ENCODE measurements around the gene PTPN20.

The PTPN20 gene

DNA sequence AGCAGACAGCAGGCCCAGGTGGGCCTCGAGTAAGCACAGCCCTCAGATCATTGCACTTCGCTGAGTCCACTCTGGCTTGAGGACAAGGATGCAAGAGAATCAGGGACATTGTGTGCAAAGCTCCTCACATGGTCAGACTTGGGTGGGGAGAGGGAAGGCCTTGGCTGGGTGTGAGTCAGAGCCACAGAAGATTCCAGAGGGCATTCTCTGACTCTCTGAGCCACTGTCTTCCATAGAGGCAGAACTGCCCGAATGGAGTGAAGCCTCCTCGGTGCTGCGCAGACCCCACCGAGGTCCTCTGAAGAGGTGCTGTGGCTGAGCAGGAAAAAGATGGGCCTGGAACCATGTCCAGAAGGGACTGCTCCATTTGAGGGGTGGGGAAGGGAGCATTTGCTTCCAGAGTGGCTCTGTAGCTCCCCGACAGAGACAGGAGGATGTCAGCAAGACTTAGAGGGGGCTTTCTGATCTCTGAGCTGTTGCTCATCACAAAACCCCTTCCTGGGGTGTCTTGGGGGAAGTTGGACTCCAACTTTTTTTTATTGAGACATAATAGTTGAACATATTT, 120.8 kb downstream of the PTPN20 start:
- Histone ChIP-seq H3K9me3 (ENCODE audit: control insufficient read depth, insufficient read depth, low read length) (no peaks in the 10 kb centered on the region), H3K27me3 (ENCODE audit: control insufficient read depth, insufficient read depth, low read length) (no peaks in the 10 kb centered on the region), H3K36me3 (ENCODE audit: control insufficient read depth, insufficient read depth, low read length) (no peaks in the 10 kb centered on the region), H3K4me1 (ENCODE audit: control insufficient read depth, insufficient read depth, low read length) (no peaks in the 10 kb centered on the region), H3K4me3 (ENCODE audit: low read depth, low read length) (no peak overlapping the region), H3K9ac (ENCODE audit: low read depth, low read length) (no peak overlapping the region)

DNA sequence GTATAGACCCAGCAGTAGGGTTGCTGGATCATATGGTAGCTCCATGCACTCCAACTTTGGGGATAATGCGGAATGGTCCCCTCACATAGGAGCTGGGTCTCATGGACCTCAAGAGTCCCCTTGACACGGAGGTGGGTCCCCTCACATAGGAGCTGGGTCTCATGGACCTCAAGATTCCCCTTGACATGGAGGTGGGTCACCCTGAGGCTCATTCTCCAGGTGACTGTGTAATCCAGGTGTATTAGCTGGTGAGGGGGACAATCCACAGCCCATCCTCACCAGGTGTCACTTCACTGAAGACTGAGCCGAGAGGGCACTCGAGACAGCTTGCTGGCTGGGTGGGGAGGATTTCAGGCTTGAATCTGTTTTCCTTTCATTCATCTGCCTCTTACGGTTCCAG, 121.9 kb downstream of the PTPN20 start:
- H3K4me1 ChIP-seq (ENCODE audit: control insufficient read depth, insufficient read depth, low read length), result no peaks in the 10 kb centered on the region
- no peak overlapping the region for H3K4me3 ChIP-seq (ENCODE audit: low read depth, low read length)
- H3K9me3 ChIP-seq (ENCODE audit: control insufficient read depth, insufficient read depth, low read length), result no peaks in the 10 kb centered on the region
- H3K9ac ChIP-seq (ENCODE audit: low read depth, low read length), result no peak overlapping the region
- H3K27me3 ChIP-seq (ENCODE audit: control insufficient read depth, insufficient read depth, low read length), result no peaks in the 10 kb centered on the region
- H3K36me3 ChIP-seq (ENCODE audit: control insufficient read depth, insufficient read depth, low read length), result no peaks in the 10 kb centered on the region

DNA sequence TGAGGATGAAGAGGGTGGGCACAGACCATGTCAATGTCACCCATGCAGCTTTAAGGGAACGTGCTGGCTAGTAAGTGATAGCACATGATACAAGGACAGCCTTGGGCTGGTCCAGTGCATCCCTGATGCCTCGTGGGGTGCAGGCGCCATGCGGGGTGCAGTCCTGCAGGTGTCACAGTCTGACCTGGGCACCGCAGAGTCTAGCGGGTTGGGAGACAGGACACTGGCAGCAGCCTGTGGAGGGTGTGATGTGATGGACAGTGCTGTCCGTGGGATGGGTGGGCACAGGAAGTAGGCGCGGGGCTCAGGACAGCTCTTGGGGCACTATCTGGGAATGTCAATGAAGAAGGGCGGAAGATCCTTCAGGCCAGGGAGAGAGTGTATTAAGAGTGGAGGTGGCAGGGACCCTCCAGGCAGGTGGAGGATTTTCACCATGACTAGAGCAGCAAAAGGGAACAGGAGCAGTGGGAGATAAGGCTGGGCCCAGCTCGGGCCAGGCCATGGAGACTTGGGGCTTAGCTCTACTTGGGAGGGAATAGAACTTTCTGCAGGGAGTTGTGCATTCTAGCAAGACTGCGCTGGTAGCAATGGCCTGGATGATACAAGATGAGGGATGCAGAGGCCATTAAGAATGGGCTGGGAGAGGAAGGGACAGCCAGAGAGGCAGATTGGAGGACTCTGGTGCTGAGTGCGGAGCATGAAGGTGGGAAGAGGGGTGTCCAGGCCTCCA, 122.5 kb downstream of the PTPN20 start:
- no peak overlapping the region for H3K9ac ChIP-seq (ENCODE audit: low read depth, low read length)
- H3K4me1 ChIP-seq (ENCODE audit: control insufficient read depth, insufficient read depth, low read length), result no peaks in the 10 kb centered on the region
- no peaks in the 10 kb centered on the region for H3K27me3 ChIP-seq (ENCODE audit: control insufficient read depth, insufficient read depth, low read length)
- no peaks in the 10 kb centered on the region for H3K9me3 ChIP-seq (ENCODE audit: control insufficient read depth, insufficient read depth, low read length)
- H3K36me3 ChIP-seq (ENCODE audit: control insufficient read depth, insufficient read depth, low read length), result no peaks in the 10 kb centered on the region
- H3K4me3 ChIP-seq (ENCODE audit: low read depth, low read length), result no peak overlapping the region

- Histone ChIP-seq H3K27me3 (ENCODE audit: control insufficient read depth, insufficient read depth, low read length) (no peaks in the 10 kb centered on the region), H3K36me3 (ENCODE audit: control insufficient read depth, insufficient read depth, low read length) (no peaks in the 10 kb centered on the region), H3K4me3 (ENCODE audit: low read depth, low read length) (no peak overlapping the region), H3K9ac (ENCODE audit: low read depth, low read length) (no peak overlapping the region), H3K4me1 (ENCODE audit: control insufficient read depth, insufficient read depth, low read length) (no peaks in the 10 kb centered on the region), H3K9me3 (ENCODE audit: control insufficient read depth, insufficient read depth, low read length) (no peaks in the 10 kb centered on the region)
These were observed 123.3 kb downstream of the PTPN20 start for GRCh38 chr10:47034441-47035051.

- Histone ChIP-seq H3K9me3 (ENCODE audit: control insufficient read depth, insufficient read depth, low read length) (no peaks in the 10 kb centered on the region), H3K4me3 (ENCODE audit: low read depth, low read length) (no peak overlapping the region), H3K9ac (ENCODE audit: low read depth, low read length) (no peak overlapping the region), H3K4me1 (ENCODE audit: control insufficient read depth, insufficient read depth, low read length) (no peaks in the 10 kb centered on the region), H3K36me3 (ENCODE audit: control insufficient read depth, insufficient read depth, low read length) (no peaks in the 10 kb centered on the region), H3K27me3 (ENCODE audit: control insufficient read depth, insufficient read depth, low read length) (no peaks in the 10 kb centered on the region)
These were observed 124.1 kb downstream of the PTPN20 start for GRCh38 chr10:47035171-47035818.

DNA sequence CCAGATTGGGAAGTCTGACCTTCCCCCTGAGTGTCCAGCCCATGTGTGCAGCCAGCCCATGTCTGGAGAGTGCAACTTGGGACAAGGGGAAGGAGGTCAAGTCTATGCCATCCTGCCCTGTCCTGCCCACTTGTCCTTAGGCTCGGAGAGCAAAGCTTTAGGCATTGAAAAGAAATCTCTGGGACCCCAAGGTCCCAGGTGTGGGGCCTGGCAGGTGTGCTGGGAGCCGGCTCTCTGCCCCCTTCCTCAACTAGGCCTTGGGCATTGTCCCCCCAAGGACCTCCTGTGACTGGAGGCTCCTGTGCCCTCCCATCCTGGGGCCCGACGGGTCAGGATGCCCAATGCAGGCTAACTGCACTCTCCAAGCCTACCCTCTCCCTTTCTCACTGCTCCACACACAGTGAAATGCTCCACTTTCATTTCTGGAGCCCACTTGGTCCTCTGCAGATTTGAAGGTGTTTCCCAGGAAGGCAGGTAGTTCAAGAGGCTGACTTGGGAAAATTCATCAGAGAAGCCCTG, 124.7 kb downstream of the PTPN20 start:
- Histone ChIP-seq H3K9me3 (ENCODE audit: control insufficient read depth, insufficient read depth, low read length) (no peaks in the 10 kb centered on the region), H3K4me3 (ENCODE audit: low read depth, low read length) (no peak overlapping the region), H3K9ac (ENCODE audit: low read depth, low read length) (no peak overlapping the region), H3K4me1 (ENCODE audit: control insufficient read depth, insufficient read depth, low read length) (no peaks in the 10 kb centered on the region), H3K27me3 (ENCODE audit: control insufficient read depth, insufficient read depth, low read length) (no peaks in the 10 kb centered on the region), H3K36me3 (ENCODE audit: control insufficient read depth, insufficient read depth, low read length) (no peaks in the 10 kb centered on the region)

DNA sequence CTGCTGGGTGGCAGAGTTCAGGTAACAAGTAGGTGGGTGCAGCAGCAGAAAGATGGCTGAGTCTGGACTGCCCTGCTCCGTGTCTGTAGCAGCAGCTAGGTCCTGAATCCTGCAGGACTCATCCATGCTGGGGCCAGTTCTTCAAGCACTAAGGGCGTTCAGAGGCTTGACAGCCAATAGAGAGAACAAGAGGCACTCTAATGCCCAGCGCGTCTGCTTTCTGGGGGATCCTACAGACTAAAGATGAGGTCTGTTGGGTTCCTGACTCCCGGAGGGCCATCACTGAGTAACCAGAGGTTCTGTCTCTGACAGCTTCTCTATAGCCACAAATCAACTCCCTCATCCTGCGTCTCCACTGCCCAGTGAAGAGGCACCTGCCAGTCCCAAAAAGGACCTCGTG, 125.5 kb downstream of the PTPN20 start:
- no peaks in the 10 kb centered on the region for H3K9me3 ChIP-seq (ENCODE audit: control insufficient read depth, insufficient read depth, low read length)
- H3K9ac ChIP-seq (ENCODE audit: low read depth, low read length), result no peak overlapping the region
- no peaks in the 10 kb centered on the region for H3K4me1 ChIP-seq (ENCODE audit: control insufficient read depth, insufficient read depth, low read length)

GRCh38 chr10:47037654-47038425, 126.6 kb downstream of the PTPN20 start:
- Histone ChIP-seq H3K9me3 (ENCODE audit: control insufficient read depth, insufficient read depth, low read length) (no peaks in the 10 kb centered on the region), H3K4me3 (ENCODE audit: low read depth, low read length) (no peak overlapping the region), H3K36me3 (ENCODE audit: control insufficient read depth, insufficient read depth, low read length) (no peaks in the 10 kb centered on the region), H3K4me1 (ENCODE audit: control insufficient read depth, insufficient read depth, low read length) (no peaks in the 10 kb centered on the region), H3K27me3 (ENCODE audit: control insufficient read depth, insufficient read depth, low read length) (no peaks in the 10 kb centered on the region), H3K9ac (ENCODE audit: low read depth, low read length) (no peak overlapping the region)

More for the DNA sequence above, 125.5 kb downstream of the PTPN20 start:
- Histone ChIP-seq H3K36me3 (ENCODE audit: control insufficient read depth, insufficient read depth, low read length) (no peaks in the 10 kb centered on the region), H3K4me3 (ENCODE audit: low read depth, low read length) (no peak overlapping the region), H3K27me3 (ENCODE audit: control insufficient read depth, insufficient read depth, low read length) (no peaks in the 10 kb centered on the region)

GRCh38 chr10:47038881-47039561, 127.8 kb downstream of the PTPN20 start:
- no peaks in the 10 kb centered on the region for H3K36me3 ChIP-seq (ENCODE audit: control insufficient read depth, insufficient read depth, low read length)
- no peaks in the 10 kb centered on the region for H3K27me3 ChIP-seq (ENCODE audit: control insufficient read depth, insufficient read depth, low read length)
- no peaks in the 10 kb centered on the region for H3K9me3 ChIP-seq (ENCODE audit: control insufficient read depth, insufficient read depth, low read length)
- H3K9ac ChIP-seq (ENCODE audit: low read depth, low read length), result no peak overlapping the region
- no peaks in the 10 kb centered on the region for H3K4me1 ChIP-seq (ENCODE audit: control insufficient read depth, insufficient read depth, low read length)
- H3K4me3 ChIP-seq (ENCODE audit: low read depth, low read length), result no peak overlapping the region

- Histone ChIP-seq H3K36me3 (ENCODE audit: control insufficient read depth, insufficient read depth, low read length) (no peaks in the 10 kb centered on the region), H3K27me3 (ENCODE audit: control insufficient read depth, insufficient read depth, low read length) (no peaks in the 10 kb centered on the region), H3K9me3 (ENCODE audit: control insufficient read depth, insufficient read depth, low read length) (no peaks in the 10 kb centered on the region), H3K4me1 (ENCODE audit: control insufficient read depth, insufficient read depth, low read length) (no peaks in the 10 kb centered on the region), H3K9ac (ENCODE audit: low read depth, low read length) (no peak overlapping the region), H3K4me3 (ENCODE audit: low read depth, low read length) (no peak overlapping the region)
These were observed 128.3 kb downstream of the PTPN20 start for GRCh38 chr10:47039562-47039913.

DNA sequence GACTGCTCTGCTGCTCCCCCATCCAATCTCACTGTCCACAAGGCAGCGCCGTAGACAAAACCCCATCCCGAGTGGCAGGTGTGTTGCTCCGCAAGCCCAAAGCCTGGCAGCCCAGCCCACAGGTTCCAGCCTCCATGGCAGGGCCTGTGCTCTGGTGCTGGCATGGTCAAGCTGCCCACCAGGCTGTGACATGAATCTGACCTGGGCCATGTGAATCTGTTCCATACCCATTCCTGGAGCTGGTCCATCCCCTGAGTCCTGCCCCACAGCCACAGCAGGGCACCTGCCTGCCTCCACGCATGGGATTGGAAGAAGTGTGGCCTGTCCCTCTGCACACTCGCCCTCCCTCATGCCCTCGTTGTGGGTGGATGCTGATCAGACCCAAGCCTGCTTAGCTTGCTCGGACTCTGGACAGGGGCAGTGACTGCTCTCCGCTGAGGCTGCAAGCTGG, 128.8 kb downstream of the PTPN20 start:
- Histone ChIP-seq H3K9me3 (ENCODE audit: control insufficient read depth, insufficient read depth, low read length) (no peaks in the 10 kb centered on the region), H3K36me3 (ENCODE audit: control insufficient read depth, insufficient read depth, low read length) (no peaks in the 10 kb centered on the region), H3K4me3 (ENCODE audit: low read depth, low read length) (no peak overlapping the region), H3K9ac (ENCODE audit: low read depth, low read length) (no peak overlapping the region), H3K27me3 (ENCODE audit: control insufficient read depth, insufficient read depth, low read length) (no peaks in the 10 kb centered on the region), H3K4me1 (ENCODE audit: control insufficient read depth, insufficient read depth, low read length) (no peaks in the 10 kb centered on the region)

All from iPS-15b (cell line).